Measurements from ENCODE around the gene GNE.

- TF ChIP-seq CTCF (IDR thresholded peaks at IDR 0.05) (no peak), POLR2A (IDR thresholded peaks at IDR 0.05) (no peak)
Measured at GRCh38 chr9:36214571-36214970, 43.7 kb downstream of the GNE start.
